ENCODE data around the gene RAD51AP1. TPM values are rescaled to one million over a fixed set of nuclear protein-coding genes. Genes with fewer than 3 reads are reported as not detected.

RAD51AP1 gene
- total RNA-seq, 1 experiment from 2014 or later = 38.0 TPM

- Mint-ChIP-seq H3K27ac (ENCODE audit: unreplicated experiment) (no peak overlapping the region), H3K4me3 (ENCODE audit: low read depth, unreplicated experiment) (no peak overlapping the region), H3K4me1 (ENCODE audit: low read depth, unreplicated experiment) (no peaks in the 10 kb centered on the region), H3K27me3 (ENCODE audit: unreplicated experiment) (peaks cover 23% of the 10 kb centered on the region), H3K9me3 (ENCODE audit: low read depth, unreplicated experiment) (no peaks in the 10 kb centered on the region), H3K36me3 (ENCODE audit: insufficient read depth, unreplicated experiment) (peaks cover 8% of the 10 kb centered on the region)
- no peak for DNase-seq
- intact Hi-C loops (cut with micrococcal nuclease; ENCODE audit: unreplicated experiment) = loop anchor here (10.0 kb wide), 1 partner anchor 148 kb away; no protein-coding TSS in a partner anchor
- CTCF ChIA-PET = no interaction called here
- TF ChIP-seq CTCF (IDR thresholded peaks at IDR 0.05; ENCODE audit: unreplicated experiment) = no peak
- no TSS peak for BruUV-seq (replicated peaks)
These were observed 68.4 kb downstream of the RAD51AP1 start for GRCh38 chr12:4607056-4607455.

- intact Hi-C loops (cut with micrococcal nuclease; ENCODE audit: unreplicated experiment) = loop anchor here (10.0 kb wide), 1 partner anchor 146 kb away; no protein-coding TSS in a partner anchor
- Mint-ChIP-seq H3K27me3 (ENCODE audit: unreplicated experiment) (peaks cover 3% of the 10 kb centered on the region), H3K4me1 (ENCODE audit: low read depth, unreplicated experiment) (no peaks in the 10 kb centered on the region), H3K4me3 (ENCODE audit: low read depth, unreplicated experiment) (no peak overlapping the region), H3K27ac (ENCODE audit: unreplicated experiment) (no peak overlapping the region), H3K9me3 (ENCODE audit: low read depth, unreplicated experiment) (no peaks in the 10 kb centered on the region), H3K36me3 (ENCODE audit: insufficient read depth, unreplicated experiment) (peaks cover 8% of the 10 kb centered on the region)
- TF ChIP-seq CTCF (IDR thresholded peaks at IDR 0.05; ENCODE audit: unreplicated experiment) = no peak
- no TSS peak for BruUV-seq (replicated peaks)
- CTCF ChIA-PET = no interaction called here
- DNase-seq = no peak
These were observed 70.4 kb downstream of the RAD51AP1 start for GRCh38 chr12:4609071-4609470.

Other genes starting within 250 kb of the RAD51AP1 start
- gene TIGAR, start 217.7 kb upstream of the RAD51AP1 start, total RNA-seq (2022) = 15.9 and 17.3 TPM in 2 replicates
- not detected in 2 replicates for gene FGF23, start 159.2 kb upstream of the RAD51AP1 start, total RNA-seq (2022)
- gene FGF6, start 93.1 kb upstream of the RAD51AP1 start, total RNA-seq (2022) = not detected in 2 replicates
- 24.6 and 25.9 TPM in 2 replicates for gene DYRK4, start 23.3 kb downstream of the RAD51AP1 start, total RNA-seq (2022)
- gene AKAP3, start 110.2 kb downstream of the RAD51AP1 start, total RNA-seq (2022) = 1.5 and 1.6 TPM in 2 replicates
- 125 and 130 TPM in 2 replicates for gene NDUFA9, start 110.2 kb downstream of the RAD51AP1 start, total RNA-seq (2022)
- not detected in 2 replicates for gene GALNT8, start 181.5 kb downstream of the RAD51AP1 start, total RNA-seq (2022)